Astrocyte (in vitro differentiated cells and primary cell): ENCODE measurements around the gene C1R. TPM values are rescaled to one million over a fixed set of nuclear protein-coding genes. Genes with fewer than 3 reads are reported as not detected.

Experiments
- DNase-seq: peaks from one replicate; pipeline ENCODE4 v3.0.0-alpha.2; 2010; ENCODE audit warnings: low read depth
- FAIRE-seq: peaks from 2 replicates; lab custom pipeline; 2011; peaks lifted over from hg19 to GRCh38; lab: Jason Lieb, UNC
- H2AFZ ChIP-seq: 2 replicates; pipeline ENCODE4 v1.6.0; 2012; ENCODE audit warnings: low read depth, low read length, inconsistent platforms
- H3K27ac ChIP-seq: 2 replicates; pipeline ENCODE4 v1.5.1; 2011; ENCODE audit warnings: low read depth, low read length, inconsistent platforms
- H3K27me3 ChIP-seq: 2 replicates; pipeline ENCODE4 v1.6.0; 2011; ENCODE audit warnings: low read length, inconsistent platforms; ENCODE audit not compliant: insufficient read depth
- H3K36me3 ChIP-seq: 2 replicates; pipeline ENCODE4 v1.5.1; 2011; ENCODE audit warnings: low read length, inconsistent platforms; ENCODE audit not compliant: insufficient read depth
- H3K4me1 ChIP-seq: 2 replicates; pipeline ENCODE4 v1.5.1; 2011; ENCODE audit warnings: low read length, inconsistent platforms; ENCODE audit not compliant: insufficient read depth
- H3K4me2 ChIP-seq: 2 replicates; pipeline ENCODE4 v1.6.0; 2012; ENCODE audit warnings: low read length, inconsistent platforms
- H3K4me3 ChIP-seq: 2 replicates; pipeline ENCODE4 v1.5.1; 2011; ENCODE audit warnings: low read depth, mild to moderate bottlenecking, low read length, inconsistent platforms; ENCODE audit not compliant: insufficient read depth
- H3K79me2 ChIP-seq: 2 replicates; pipeline ENCODE4 v1.6.0; 2012; ENCODE audit warnings: mild to moderate bottlenecking, low read length, inconsistent platforms; ENCODE audit not compliant: insufficient read depth
- H3K9ac ChIP-seq: 2 replicates; pipeline ENCODE4 v1.6.0; 2012; ENCODE audit warnings: mild to moderate bottlenecking, low read length, inconsistent platforms
- H3K9me3 ChIP-seq: 2 replicates; pipeline ENCODE4 v1.5.1; 2012; ENCODE audit warnings: low read depth, mild to moderate bottlenecking, low read length, inconsistent platforms; ENCODE audit not compliant: insufficient read depth
- H4K20me1 ChIP-seq: 2 replicates; pipeline ENCODE4 v1.6.0; 2012; ENCODE audit warnings: low read length, inconsistent platforms; ENCODE audit not compliant: insufficient read depth
- H3K27ac Mint-ChIP-seq: one replicate; pipeline ENCODE4 v1.8.0; 2021; ENCODE audit warnings: mild to moderate bottlenecking, mixed read lengths; ENCODE audit not compliant: unreplicated experiment
- H3K27me3 Mint-ChIP-seq: one replicate; pipeline ENCODE4 v1.8.0; 2021; ENCODE audit warnings: low read depth, mixed read lengths; ENCODE audit not compliant: unreplicated experiment
- H3K36me3 Mint-ChIP-seq: one replicate; pipeline ENCODE4 v1.8.0; 2021; ENCODE audit warnings: low read depth, mixed read lengths; ENCODE audit not compliant: unreplicated experiment
- H3K4me1 Mint-ChIP-seq: one replicate; pipeline ENCODE4 v1.8.0; 2021; ENCODE audit warnings: low read depth, mixed read lengths; ENCODE audit not compliant: unreplicated experiment
- H3K4me3 Mint-ChIP-seq: one replicate; pipeline ENCODE4 v1.8.0; 2021; ENCODE audit warnings: mild to moderate bottlenecking, moderate library complexity, mixed read lengths; ENCODE audit not compliant: unreplicated experiment
- H3K9me3 Mint-ChIP-seq: one replicate; pipeline ENCODE4 v1.8.0; 2021; ENCODE audit warnings: mild to moderate bottlenecking, mixed read lengths; ENCODE audit not compliant: unreplicated experiment
- CTCF ChIP-seq: IDR thresholded peaks from 2 replicates; pipeline ENCODE4 v1.5.1; 2011; ENCODE audit warnings: low read depth, mild to moderate bottlenecking, inconsistent platforms, low read length, moderate library complexity; ENCODE audit not compliant: insufficient read depth
- EZH2 ChIP-seq: IDR thresholded peaks from 2 replicates; pipeline ENCODE4 v1.6.1; 2012; ENCODE audit warnings: mild to moderate bottlenecking, low read length, inconsistent platforms; ENCODE audit not compliant: insufficient read depth
- total RNA-seq: library from RNA; stranded (reverse); gene quantifications from 2 replicates; pipeline ENCODE4 v1.2.1, GENCODE V29; 2021

The C1R gene
- total RNA-seq, 1 donor from 2014 or later, result 0.86 TPM

DNA sequence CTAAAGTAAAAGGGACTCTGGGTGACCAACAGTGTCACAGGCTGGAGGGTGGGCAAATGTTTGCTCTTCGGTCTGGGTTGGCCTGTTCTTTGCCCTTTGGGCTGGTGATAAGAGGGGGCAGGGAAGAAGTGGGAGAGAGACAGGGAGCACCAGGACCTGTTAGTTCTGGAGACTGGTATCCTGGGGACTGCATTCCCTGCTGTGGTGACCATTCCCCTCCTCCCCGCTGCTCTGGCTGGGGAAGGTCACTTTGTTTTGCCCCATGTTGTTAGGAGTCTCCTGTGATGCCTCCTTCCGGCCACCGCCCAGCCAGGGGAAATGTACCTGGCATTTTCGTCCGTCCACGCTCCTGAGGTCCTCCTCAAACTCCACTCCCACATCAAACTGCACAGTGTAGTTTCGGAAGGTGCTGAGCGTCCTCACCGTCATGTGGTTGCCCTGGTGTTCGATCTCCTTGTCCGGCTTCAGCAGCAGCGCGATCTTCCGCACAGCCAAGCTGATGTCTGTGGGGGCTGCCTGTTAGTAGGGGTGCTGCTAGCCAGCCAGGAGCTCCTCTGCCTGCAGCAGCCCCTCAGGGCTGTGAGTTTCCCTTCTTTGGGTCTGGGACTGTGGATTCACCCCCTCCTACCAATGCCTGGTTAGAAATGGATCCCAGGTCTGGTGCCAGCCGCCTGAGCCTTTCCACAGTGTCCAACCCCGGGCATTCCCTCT, 35.8 kb upstream of the C1R start:
- H3K27me3 Mint-ChIP-seq, result peaks cover 38% of the 10 kb centered on the region
- no peak for FAIRE-seq
- H3K4me3 Mint-ChIP-seq, result no peak overlapping the region

DNA sequence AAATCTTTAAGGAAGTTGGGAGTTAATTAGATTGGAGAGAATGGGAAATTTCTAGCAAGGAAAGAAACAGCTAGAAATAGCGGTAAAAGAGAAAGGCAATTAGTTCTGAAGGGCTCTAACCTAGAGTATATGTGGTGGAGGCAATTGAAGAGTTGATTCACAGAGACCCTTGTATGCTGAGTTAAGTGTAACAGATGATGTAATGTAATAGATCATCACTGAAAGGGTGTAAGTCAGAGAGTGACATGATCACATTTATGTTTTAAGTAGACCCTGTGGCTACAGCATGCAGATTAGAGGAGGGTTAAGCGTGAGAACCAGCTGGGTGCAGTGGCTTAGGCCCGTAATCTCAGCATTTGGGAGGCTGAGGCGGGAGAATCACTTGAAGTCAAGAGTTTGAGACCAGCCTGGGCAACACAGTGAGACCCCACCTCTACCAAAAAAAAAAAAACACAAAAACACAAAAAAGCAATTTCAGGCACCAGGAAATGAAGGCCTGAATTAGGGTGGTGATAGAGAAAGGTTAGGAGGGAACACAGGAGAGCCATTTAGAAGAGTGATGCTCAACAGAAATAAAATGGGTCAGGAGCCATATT, 33.5 kb upstream of the C1R start:
- Mint-ChIP-seq H3K4me1 (no peaks in the 10 kb centered on the region), H3K36me3 (no peaks in the 10 kb centered on the region), H3K9me3 (no peaks in the 10 kb centered on the region), H3K27ac (no peak overlapping the region), H3K4me3 (no peak overlapping the region), H3K27me3 (peaks cover 42% of the 10 kb centered on the region)
- Histone ChIP-seq H3K27ac (no peak overlapping the region), H3K36me3 (no peaks in the 10 kb centered on the region), H3K9ac (no peak overlapping the region), H3K4me3 (no peak overlapping the region), H3K79me2 (no peaks in the 10 kb centered on the region), H3K4me2 (no peak overlapping the region), H3K4me1 (peaks cover 9% of the 10 kb centered on the region), H3K27me3 (peaks cover 4% of the 10 kb centered on the region), H3K9me3 (no peaks in the 10 kb centered on the region), H4K20me1 (no peaks in the 10 kb centered on the region), H2AFZ (no peak overlapping the region)
- FAIRE-seq (no peak), DNase-seq (no peak)
- TF ChIP-seq CTCF (no peak), EZH2 (no peak)

More for the DNA sequence above, 35.8 kb upstream of the C1R start:
- no peak overlapping the region for H2AFZ ChIP-seq
- H3K4me2 ChIP-seq, result no peak overlapping the region
- H3K4me3 ChIP-seq, result no peak overlapping the region
- peaks cover 4% of the 10 kb centered on the region for H3K27me3 ChIP-seq
- H4K20me1 ChIP-seq, result peaks cover 13% of the 10 kb centered on the region
- no peaks in the 10 kb centered on the region for H3K9me3 ChIP-seq
- Mint-ChIP-seq H3K4me1 (peaks cover 2% of the 10 kb centered on the region), H3K27ac (no peak overlapping the region), H3K9me3 (no peaks in the 10 kb centered on the region), H3K36me3 (peaks cover under 1% of the 10 kb centered on the region)
- H3K9ac ChIP-seq, result no peak overlapping the region
- no peak for DNase-seq
- H3K4me1 ChIP-seq, result peaks cover 12% of the 10 kb centered on the region
- no peaks in the 10 kb centered on the region for H3K36me3 ChIP-seq
- TF ChIP-seq CTCF, result no peak
- no peak for TF ChIP-seq EZH2
- no peaks in the 10 kb centered on the region for H3K79me2 ChIP-seq
- H3K27ac ChIP-seq, result no peak overlapping the region
